GM12874 (cell line): ENCODE measurements around the gene HILPDA.

ENCODE experiments used
- TF ChIP-seq, protein P1 (sequence below): IDR thresholded peaks from 2 replicates; pipeline ENCODE4 v1.5.1; 2011; ENCODE audit warnings: low read depth, mild to moderate bottlenecking, control low read depth, low read length, moderate library complexity; ENCODE audit not compliant: insufficient read depth

Gene HILPDA

DNA sequence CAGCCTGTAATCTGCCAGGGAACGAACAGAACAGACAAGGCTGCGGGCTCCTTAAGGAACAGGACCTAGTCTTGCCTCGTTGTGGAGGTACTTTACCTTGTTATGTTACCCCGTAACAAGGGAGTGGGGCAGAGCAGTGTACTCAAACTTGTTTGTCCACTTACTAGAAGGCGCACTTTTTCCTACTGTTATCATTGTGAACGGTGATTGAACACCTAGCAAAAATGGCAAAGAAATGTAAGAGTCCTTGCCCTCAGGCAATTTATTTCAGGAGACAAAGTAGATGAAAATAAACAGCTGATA is 45.3 kb upstream of the HILPDA start:
- TF ChIP-seq, protein P1, sequence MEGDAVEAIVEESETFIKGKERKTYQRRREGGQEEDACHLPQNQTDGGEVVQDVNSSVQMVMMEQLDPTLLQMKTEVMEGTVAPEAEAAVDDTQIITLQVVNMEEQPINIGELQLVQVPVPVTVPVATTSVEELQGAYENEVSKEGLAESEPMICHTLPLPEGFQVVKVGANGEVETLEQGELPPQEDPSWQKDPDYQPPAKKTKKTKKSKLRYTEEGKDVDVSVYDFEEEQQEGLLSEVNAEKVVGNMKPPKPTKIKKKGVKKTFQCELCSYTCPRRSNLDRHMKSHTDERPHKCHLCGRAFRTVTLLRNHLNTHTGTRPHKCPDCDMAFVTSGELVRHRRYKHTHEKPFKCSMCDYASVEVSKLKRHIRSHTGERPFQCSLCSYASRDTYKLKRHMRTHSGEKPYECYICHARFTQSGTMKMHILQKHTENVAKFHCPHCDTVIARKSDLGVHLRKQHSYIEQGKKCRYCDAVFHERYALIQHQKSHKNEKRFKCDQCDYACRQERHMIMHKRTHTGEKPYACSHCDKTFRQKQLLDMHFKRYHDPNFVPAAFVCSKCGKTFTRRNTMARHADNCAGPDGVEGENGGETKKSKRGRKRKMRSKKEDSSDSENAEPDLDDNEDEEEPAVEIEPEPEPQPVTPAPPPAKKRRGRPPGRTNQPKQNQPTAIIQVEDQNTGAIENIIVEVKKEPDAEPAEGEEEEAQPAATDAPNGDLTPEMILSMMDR, result no peak

DNA sequence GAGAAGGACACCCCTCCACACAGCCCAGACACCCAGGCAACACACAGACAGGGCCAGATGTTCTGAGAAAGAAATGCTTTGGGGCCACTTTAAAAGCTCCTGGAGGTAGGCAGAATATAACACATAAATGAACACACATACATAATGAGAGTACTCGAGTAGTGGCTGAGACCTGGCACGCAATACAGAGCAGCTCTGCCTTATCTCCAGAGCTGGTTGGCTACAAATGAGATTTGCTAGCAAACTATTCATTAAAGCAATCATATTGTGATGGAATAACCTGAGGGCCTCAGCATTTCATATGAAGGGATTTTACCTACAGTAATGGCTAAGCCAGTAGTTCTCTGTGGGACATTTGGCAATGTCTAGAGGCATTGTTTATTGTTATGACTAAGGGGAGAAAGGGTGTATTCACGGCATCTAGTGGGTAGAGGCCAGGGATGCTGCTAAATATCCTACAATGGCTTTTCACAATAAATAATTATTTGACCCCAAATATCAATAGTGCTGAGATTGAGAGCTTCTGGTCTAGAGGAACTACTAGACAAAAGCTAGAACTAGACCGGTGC is 40.4 kb upstream of the HILPDA start:
- TF ChIP-seq, protein P1, result no peak

DNA sequence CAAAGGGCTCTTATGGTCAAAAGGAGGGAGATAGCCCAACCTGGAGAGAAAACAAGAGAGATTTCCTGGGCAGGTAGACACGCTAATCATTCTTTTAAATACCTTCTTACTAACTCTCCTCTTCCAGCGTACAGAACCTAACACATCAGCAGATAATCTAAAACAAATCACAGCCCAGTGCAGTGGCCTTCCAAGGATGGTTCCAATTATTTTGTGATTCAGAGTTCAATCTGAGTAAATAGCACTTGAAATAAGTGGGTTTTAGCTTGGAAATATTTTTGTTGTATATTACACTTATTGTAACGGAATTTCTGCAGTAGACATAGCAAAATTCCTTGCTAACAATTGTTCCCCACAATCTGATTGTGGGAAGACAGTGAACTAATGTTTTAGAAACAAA is 38.6 kb upstream of the HILPDA start:
- TF ChIP-seq, protein P1, result no peak

DNA sequence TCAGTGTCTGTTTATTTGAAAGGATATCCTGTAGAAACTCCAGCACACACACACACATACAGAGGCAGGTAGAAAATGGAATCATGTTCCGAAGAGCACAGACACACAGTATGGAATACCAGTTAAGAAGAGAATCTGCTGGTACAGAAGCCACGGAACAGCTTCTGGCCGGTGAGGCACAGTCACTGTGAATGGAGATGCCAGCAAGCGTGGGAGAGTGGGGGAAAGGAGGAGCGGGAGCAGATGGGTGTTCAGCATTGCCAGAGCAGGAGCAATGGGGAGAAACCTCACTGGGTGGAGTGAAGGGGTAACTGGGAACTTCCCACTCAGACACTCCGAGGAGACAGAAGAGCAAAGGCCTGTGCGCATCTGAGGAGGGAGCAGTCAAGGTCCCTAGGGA is 36.4 kb upstream of the HILPDA start:
- TF ChIP-seq, protein P1, result no peak

DNA sequence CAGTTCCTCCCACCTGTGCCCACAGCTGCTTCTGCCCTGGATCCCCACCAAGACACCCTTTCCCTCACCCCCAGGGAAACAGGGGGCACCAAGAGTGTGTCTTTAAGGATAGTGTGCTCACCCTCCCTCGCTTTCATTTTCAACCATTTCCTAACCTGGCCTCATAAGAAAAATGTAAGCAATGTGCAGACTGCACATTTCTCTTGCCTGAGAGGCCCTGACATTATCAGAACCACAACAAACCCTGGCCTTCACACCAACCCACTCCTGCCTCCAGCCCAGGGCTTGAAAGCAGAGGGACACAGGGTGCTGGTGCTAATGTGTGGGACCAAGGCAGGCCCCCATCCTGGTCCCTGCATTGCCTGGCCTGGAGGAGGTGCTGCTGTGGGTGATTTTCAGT is 34.9 kb upstream of the HILPDA start:
- TF ChIP-seq, protein P1, result no peak

DNA sequence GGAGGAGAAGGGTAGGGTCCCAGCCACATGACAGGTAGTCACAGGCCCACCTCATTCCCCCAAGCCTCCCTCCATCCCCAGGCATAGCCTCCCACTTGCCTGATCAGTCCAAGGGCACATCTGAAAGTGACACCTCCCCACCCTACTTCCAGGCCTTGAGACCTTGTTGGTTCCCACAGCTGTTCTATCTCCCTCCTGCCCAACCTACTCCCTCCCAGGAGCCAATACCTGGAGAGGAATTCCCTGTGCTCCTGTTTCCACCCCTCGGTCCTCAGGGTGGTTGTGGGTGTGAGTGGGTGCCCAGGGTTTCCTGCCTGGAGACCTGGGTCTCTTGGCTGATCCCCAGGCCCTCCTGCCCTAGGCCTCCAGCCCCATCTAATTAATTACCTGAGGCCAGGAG is 34.3 kb upstream of the HILPDA start:
- TF ChIP-seq, protein P1, result no peak

DNA sequence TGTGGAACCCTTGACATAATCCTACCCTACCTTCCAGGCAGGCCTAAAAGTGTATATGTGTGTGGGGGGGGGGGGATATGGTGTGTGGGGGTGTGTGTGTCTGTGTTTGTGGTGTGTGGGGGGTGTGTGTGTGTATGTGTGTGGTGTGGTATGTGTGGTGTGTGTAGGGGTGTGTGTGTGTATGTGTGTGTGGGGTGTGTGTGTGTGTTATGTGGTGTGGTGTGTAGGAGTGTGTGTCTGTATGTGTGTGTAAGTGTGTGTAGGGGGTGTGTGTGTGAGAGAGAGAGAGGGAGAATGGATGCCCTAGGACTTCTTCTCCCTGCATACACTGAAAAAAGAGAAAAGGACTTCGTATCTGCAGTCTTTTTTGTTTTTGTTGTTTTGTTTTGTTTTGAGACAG is 33.6 kb upstream of the HILPDA start:
- TF ChIP-seq, protein P1, result no peak

DNA sequence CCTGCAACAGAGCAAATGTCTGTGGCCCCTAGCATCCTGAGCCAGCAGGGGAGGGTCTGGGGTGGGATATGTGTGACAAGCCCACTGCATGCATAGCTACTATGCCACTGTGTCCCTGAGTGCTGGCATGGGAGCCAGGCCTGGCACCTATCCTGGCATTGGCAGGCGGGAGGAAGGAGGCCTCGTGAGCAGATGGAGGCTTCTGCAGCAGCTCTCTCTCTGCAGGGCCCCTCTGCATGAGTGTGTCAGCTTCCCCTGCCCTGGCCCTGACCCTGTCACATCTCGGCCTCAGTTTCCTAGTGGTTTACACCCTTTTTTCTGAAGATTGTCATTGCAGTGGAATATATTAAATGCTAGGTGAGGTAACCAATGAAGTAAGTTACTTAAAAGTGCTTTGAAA is 32.8 kb upstream of the HILPDA start:
- TF ChIP-seq, protein P1, result no peak
